Measurements from ENCODE around the gene AGPAT3. TPM values are rescaled to one million over a fixed set of nuclear protein-coding genes. Genes with fewer than 3 reads are reported as not detected.

The AGPAT3 gene
- total and polyA plus RNA-seq, 2 donors (not counting 3 experiments of a cell fraction or from before 2014, with no cell fraction given), result 39.9 to 76.7 TPM

DNA sequence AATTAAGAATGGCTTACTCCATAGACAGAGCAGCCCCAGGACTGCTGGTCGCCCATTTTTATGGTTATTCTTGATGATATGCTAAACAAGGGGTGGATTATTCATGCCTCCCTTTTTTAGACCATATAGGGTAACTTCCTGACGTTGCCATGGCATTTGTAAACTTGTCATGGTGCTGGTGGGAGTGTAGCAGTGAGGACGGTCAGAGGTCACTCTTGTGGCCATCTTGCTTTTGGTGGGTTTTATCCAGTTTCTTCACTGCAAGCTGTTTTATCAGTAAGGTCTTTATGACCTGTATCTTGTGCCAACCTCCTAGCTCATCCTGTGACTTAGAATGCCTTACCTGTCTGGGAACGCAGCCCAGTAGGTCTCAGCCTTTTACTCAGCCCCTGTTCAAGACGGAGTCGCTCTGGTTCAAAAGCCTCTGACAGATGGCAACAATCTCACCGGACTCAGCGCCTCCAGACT, 5.2 kb upstream of the AGPAT3 start:
- no peaks in the 10 kb centered on the region for H3K9me1 ChIP-seq (replicated peaks; ENCODE audit: control insufficient read depth, extremely low read depth, insufficient read depth, low read length)
- DNase-seq (ENCODE audit: low read depth, low spot score) (no peak), FAIRE-seq (no peak)
- dilution Hi-C loops (cut with MboI; ENCODE audit: extremely low pct_ligation_motif_present, low sequenced_read_pairs), result no loop called here
- H2AFZ ChIP-seq (ENCODE audit: low read depth, low read length), result no peak overlapping the region
- no peaks in the 10 kb centered on the region for H3K9me3 ChIP-seq (replicated peaks; ENCODE audit: control insufficient read depth, insufficient read depth, low read length)
- CTCF ChIA-PET, result no interaction called here
- no peak overlapping the region for H3K9ac ChIP-seq (replicated peaks; ENCODE audit: extremely low read depth, insufficient read depth, low read length)
- no peak overlapping the region for H3K4me3 ChIP-seq (replicated peaks in 1 of 3; ENCODE audit: insufficient read depth in 1 of 3, low read depth in 1 of 3, low read length in 3 of 3)
- no peak for TF ChIP-seq MYC (IDR thresholded peaks at IDR 0.05; ENCODE audit: low read depth, low read length)
- TF ChIP-seq, protein P1, sequence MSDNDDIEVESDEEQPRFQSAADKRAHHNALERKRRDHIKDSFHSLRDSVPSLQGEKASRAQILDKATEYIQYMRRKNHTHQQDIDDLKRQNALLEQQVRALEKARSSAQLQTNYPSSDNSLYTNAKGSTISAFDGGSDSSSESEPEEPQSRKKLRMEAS (IDR thresholded peaks at IDR 0.05; ENCODE audit: insufficient read depth, insufficient read length), result no peak
- TF ChIP-seq EZH2 (IDR thresholded peaks at IDR 0.05; ENCODE audit: borderline replicate concordance, low read depth, low read length, severe bottlenecking), result no peak
- TF ChIP-seq JUN (IDR thresholded peaks at IDR 0.05; ENCODE audit: borderline replicate concordance, insufficient read depth, insufficient read length, low read depth), result no peak
- TF ChIP-seq POLR2AphosphoS5 (IDR thresholded peaks at IDR 0.05; ENCODE audit: insufficient read depth, low read depth, low read length), result no peak
- TF ChIP-seq GATA2 (IDR thresholded peaks at IDR 0.05; ENCODE audit: insufficient read depth, insufficient read length, low read depth, low read length), result no peak
- TF ChIP-seq, protein P2, sequence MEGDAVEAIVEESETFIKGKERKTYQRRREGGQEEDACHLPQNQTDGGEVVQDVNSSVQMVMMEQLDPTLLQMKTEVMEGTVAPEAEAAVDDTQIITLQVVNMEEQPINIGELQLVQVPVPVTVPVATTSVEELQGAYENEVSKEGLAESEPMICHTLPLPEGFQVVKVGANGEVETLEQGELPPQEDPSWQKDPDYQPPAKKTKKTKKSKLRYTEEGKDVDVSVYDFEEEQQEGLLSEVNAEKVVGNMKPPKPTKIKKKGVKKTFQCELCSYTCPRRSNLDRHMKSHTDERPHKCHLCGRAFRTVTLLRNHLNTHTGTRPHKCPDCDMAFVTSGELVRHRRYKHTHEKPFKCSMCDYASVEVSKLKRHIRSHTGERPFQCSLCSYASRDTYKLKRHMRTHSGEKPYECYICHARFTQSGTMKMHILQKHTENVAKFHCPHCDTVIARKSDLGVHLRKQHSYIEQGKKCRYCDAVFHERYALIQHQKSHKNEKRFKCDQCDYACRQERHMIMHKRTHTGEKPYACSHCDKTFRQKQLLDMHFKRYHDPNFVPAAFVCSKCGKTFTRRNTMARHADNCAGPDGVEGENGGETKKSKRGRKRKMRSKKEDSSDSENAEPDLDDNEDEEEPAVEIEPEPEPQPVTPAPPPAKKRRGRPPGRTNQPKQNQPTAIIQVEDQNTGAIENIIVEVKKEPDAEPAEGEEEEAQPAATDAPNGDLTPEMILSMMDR (IDR thresholded peaks at IDR 0.05; ENCODE audit: extremely low read depth in 1 of 2, insufficient read depth in 1 of 2, low read depth in 1 of 2, low read length in 2 of 2), result no peak
- H3K36me3 ChIP-seq (ENCODE audit: control insufficient read depth in 2 of 2, extremely low read depth in 1 of 2, insufficient read depth in 2 of 2, low read length in 2 of 2), result no peaks in the 10 kb centered on the region
- BruUV-seq (replicated peaks), result no TSS peak
- no peaks in the 10 kb centered on the region for H4K20me1 ChIP-seq (replicated peaks; ENCODE audit: control insufficient read depth, extremely low read depth, insufficient read depth, low read length)
- POLR2A ChIA-PET, result no interaction called here
- no peak overlapping the region for H3K27ac ChIP-seq (ENCODE audit: insufficient read depth, low read depth, low read length)
- intact Hi-C loops (cut with micrococcal nuclease), result loop anchor here (5.0 kb wide), 1 partner anchor 47 kb away; no protein-coding TSS in a partner anchor
- H3K79me2 ChIP-seq (ENCODE audit: control insufficient read depth, insufficient read depth, low read length), result no peaks in the 10 kb centered on the region
- peaks cover 5% of the 10 kb centered on the region for H3K4me1 ChIP-seq (ENCODE audit: control insufficient read depth, extremely low read depth, insufficient read depth, low read length)
- no peaks in the 10 kb centered on the region for H3K27me3 ChIP-seq (ENCODE audit: control insufficient read depth in 2 of 2, insufficient read depth in 2 of 2, low read length in 2 of 2)
- H3K4me2 ChIP-seq (ENCODE audit: insufficient read depth, low read length), result no peak overlapping the region
